AG09319 (cell line): Measurements from ENCODE around the gene C17orf107.

Experiments used
- DNase-seq: peaks from one replicate; pipeline ENCODE4 v3.0.0-alpha.2; 2010; ENCODE audit warnings: low read depth; ENCODE audit errors: extremely low read depth
- CTCF ChIP-seq: IDR thresholded peaks from 2 replicates; pipeline ENCODE4 v1.5.1; 2011; ENCODE audit warnings: low read depth, mild to moderate bottlenecking, inconsistent platforms, low read length, moderate library complexity

Gene C17orf107

GRCh38 chr17:4945176-4945943, 46.0 kb downstream of the C17orf107 start:
- no peak for TF ChIP-seq CTCF
- peak; percentile 68 for DNase-seq

- TF ChIP-seq CTCF = no peak
- no peak for DNase-seq
These were observed 46.6 kb downstream of the C17orf107 start for GRCh38 chr17:4945944-4946280.

GRCh38 chr17:4946312-4946976, 47.1 kb downstream of the C17orf107 start:
- no peak for TF ChIP-seq CTCF
- no peak for DNase-seq

- no peak for TF ChIP-seq CTCF
- DNase-seq = no peak
These were observed 47.7 kb downstream of the C17orf107 start for GRCh38 chr17:4947010-4947410.

GRCh38 chr17:4947411-4948165, 48.3 kb downstream of the C17orf107 start:
- no peak for DNase-seq
- no peak for TF ChIP-seq CTCF

GRCh38 chr17:4948166-4948930, 49.0 kb downstream of the C17orf107 start, which contains the start of gene PFN1:
Gene PFN1, minus strand, starts transcription at chr17:4948530. Its CDS starts 136 bp downstream, at chr17:4948394.
- TF ChIP-seq CTCF = no peak
- peak; percentile 87 for DNase-seq
